GM18498 (cell line): Measurements from ENCODE around the gene FAIM2.
A peak's percentile ranks its signal among the peaks of the same experiment; 100 is the strongest.
"Not testable (repeated sequence)": the region's sequence is repeated elsewhere in the genome, so short reads cannot be mapped to it uniquely, and the experiment has no call there.

Experiments used
- ATAC-seq: cut with Tn5 transposase; IDR thresholded peaks from one replicate; pipeline ENCODE4 v1.9.1; 2021; ENCODE audit warnings: mild to moderate bottlenecking, moderate library complexity; ENCODE audit not compliant: unreplicated experiment

Gene FAIM2

GRCh38 chr12:49867570-49868341 is 35.9 kb downstream of the FAIM2 start:
- ATAC-seq, result no peak

GRCh38 chr12:49866859-49867569 is 36.7 kb downstream of the FAIM2 start:
- peak; percentile 45 for ATAC-seq

GRCh38 chr12:49865782-49866135 is 37.9 kb downstream of the FAIM2 start:
- ATAC-seq, result no peak

GRCh38 chr12:49865109-49865781 is 38.5 kb downstream of the FAIM2 start:
- ATAC-seq, result no peak

- ATAC-seq, result no peak
Measured at GRCh38 chr12:49864798-49865090, 39.0 kb downstream of the FAIM2 start.

- ATAC-seq, result no peak
Measured at GRCh38 chr12:49863946-49864797, 39.5 kb downstream of the FAIM2 start.

- ATAC-seq, result not testable (repeated sequence)
Measured at GRCh38 chr12:49860921-49861320, 42.8 kb downstream of the FAIM2 start.

- not testable (repeated sequence) for ATAC-seq
Measured at GRCh38 chr12:49855890-49856289, 47.8 kb downstream of the FAIM2 start.

GRCh38 chr12:49854976-49855375 is 48.7 kb downstream of the FAIM2 start:
- ATAC-seq, result no peak

GRCh38 chr12:49853671-49854070 is 50.0 kb downstream of the FAIM2 start:
- no peak for ATAC-seq

GRCh38 chr12:49847161-49847560 is 56.5 kb downstream of the FAIM2 start:
- ATAC-seq, result no peak

- no peak for ATAC-seq
Measured at GRCh38 chr12:49846032-49846431, 57.7 kb downstream of the FAIM2 start.

- ATAC-seq, result no peak
Measured at GRCh38 chr12:49843876-49844437, 59.7 kb downstream of the FAIM2 start.

- no peak for ATAC-seq
Measured at GRCh38 chr12:49843411-49843810, 60.3 kb downstream of the FAIM2 start.

GRCh38 chr12:49842519-49843352 is 61.0 kb downstream of the FAIM2 start, which contains the start of gene BCDIN3D:
TSS of gene BCDIN3D (minus strand) at chr12:49843106. CDS start at chr12:49843087, 19 bp downstream.
- ATAC-seq, result peak; percentile 93

- no peak for ATAC-seq
Measured at GRCh38 chr12:49838973-49839633, 64.6 kb downstream of the FAIM2 start.

GRCh38 chr12:49832836-49833421 is 70.8 kb downstream of the FAIM2 start:
- no peak for ATAC-seq

GRCh38 chr12:49831717-49832116 is 72.0 kb downstream of the FAIM2 start:
- no peak for ATAC-seq
